NCI-H1048 (cell line): ENCODE measurements around the gene UNC79.

Source experiments
- DNase-seq: peaks from one replicate; lab custom pipeline; 2025; lab: John Stamatoyannopoulos, UW

UNC79 gene

DNA sequence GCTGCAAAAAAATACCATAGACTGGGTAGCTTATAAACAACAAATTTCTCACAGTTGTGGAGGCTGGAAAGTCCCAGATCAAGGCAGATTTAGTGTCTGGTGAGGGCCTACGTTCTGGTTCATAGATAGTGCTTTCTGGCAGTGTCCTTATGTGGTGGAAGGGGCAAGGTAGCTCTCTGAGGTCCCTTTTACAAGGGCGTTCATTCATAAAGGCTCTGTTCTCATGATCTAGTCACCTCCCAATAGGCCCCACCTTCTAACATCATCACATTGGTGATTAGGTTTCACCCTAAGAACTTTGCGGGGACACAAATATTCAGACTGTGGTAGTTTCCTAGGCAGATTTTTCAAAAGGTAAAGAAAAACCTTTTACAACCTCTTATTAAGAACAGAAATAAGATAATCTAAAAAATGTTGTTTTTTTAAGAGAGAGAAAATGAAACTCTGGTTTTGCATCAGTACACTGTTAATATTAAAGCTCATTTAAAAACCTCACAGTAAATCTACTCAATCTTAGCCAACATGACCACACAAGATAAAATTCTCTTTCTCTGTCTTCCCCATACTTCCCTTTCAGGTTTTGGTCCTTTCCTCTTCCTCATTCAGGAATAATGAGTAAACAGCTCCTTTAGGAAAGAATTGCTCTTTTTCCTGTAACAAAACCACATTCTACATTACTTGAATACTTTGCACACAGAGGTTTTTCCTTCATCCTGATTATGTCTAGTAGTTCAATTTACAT is 117.5 kb downstream of the UNC79 start:
- no peak for DNase-seq

DNA sequence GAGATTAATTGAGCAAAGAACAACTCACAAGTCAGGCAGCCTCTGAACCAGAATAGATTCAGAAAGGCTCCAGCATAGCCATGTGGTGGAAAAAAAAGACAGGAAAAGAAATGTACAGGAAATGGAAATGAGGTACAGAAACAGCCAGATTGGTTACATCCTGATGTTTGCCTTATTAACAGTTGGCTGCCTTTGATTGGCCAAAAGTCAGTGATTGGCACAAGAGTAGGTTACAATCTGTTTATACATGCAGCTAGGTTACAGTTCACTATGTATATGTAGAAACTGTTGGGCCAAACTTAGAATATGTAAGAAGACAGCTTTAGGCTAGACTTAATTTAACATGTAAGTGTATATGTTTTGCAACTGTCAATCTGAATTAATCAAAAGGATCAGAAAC is 118.9 kb downstream of the UNC79 start:
- no peak for DNase-seq

DNA sequence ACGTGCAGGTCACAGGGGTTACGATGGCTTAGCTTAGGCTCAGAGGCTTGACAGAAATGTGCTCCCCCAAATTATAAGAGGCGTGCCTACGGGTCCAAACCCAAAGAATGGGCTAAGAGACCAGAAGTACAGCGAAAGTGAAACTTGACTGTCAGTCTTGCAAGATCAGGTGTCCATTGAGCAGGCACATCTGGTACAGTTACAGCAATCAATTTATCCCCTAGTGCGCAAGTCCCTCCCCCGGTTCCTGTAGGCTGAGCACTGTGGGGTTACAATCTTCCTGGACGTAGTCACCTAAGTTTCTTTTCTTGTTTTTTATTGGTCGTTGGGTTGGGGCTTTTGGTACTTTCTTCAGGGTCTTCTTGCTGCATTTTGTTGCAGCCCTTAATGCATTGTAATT is 134.2 kb downstream of the UNC79 start:
- no peak for DNase-seq

DNA sequence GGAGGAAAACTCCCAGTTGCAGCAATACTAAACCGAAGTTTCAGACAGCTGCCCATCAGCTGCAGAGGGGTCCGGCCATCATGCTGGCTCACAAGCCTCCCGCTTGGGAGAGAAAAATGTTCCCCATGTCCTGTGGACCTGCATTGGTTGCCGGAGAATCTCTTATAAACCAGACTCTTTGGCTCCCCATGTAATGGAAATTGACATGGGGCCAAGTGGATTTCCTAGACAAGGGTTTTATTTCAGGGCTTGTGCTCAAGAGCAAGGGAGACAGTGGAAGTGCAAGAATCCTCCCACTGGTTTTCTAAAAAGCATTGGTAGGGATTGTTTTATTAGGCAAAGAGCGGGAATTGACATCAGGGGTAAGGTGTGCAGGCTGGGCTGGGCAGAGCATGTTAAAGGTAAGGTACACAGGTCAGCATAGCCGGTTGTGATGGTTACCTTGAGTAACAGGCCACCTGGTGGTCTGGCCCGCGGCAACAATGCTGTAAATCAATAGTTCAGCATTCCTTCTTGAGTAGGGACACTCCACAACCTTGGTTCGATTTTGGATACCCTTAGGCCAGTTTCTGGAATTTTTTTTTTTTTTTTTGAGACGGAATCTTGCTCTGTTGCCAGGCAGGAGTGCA is 135.4 kb downstream of the UNC79 start:
- DNase-seq = no peak

DNA sequence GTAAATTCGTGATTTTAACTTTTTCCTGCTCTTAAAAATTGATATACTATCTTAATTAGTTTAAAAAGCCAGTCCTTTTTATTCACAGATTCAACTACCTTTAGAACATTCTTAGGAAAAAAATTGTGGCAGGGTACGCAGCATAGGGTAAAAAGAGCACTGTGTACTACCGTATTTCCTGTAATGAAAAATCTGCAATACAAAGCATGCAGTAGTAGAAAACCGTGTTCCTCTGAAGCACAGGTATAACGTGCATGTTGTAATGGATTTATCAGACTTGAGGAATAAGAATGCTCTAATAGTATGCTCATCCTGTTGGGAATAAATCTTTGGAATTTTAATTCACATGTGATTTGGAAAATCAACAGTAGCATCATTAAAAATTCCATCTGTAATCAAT is 140.5 kb downstream of the UNC79 start:
- no peak for DNase-seq

DNA sequence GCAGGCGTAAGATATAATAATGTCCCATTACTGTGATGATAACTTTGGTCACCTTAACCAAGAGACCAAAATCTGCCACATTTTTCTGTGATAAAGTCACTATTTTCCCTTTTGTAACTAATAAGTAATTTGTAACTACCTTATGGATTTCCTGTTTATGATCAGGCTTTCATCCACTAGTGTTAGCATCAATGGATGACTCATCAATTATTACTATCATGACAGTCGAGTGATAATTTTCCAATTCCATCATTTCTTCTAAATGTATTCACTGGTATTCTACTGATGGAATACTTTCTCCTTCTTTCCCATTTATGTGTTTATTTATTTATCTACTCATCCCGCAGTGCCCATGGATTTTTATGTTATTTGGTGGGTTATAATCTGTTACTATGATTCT is 148.4 kb downstream of the UNC79 start:
- DNase-seq = no peak

DNA sequence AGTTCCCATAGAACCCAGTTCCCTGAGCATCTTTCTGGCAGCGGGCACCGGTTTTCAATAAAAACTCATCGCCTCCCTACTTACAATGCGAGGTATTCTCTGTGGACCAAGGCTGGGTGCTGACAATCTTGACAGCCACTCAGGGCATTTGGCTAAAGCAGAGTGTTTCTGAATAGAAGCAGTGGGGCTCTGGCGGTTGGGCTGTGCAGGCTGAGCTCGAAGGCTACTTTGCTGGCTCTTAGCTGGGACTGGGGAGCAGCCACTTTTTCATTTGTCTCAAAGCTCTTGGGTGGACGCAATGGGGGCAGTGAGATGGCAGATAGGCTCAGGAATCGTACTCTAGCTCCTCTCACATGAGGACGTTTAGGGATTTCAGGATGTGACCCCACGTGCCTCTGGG is 151.8 kb downstream of the UNC79 start:
- no peak for DNase-seq

DNA sequence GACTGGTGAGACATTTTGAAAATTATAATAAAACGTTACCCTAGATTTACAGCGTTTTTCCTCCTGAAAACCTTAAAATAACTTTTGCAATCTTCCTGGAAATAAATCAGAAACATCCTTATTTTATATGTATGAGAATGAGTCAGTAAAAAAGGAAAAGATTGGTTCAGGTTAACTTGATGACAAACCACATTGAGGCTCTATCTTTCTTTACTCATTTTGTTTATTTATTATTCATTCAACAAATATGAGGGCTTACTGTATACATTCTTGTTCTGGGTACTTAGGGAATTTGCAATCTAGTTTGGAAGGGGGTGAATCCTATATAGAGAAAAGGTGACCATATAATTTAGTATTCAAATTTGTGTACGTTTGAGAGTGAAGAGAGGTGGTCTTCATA is 156.6 kb downstream of the UNC79 start:
- DNase-seq = no peak

- no peak for DNase-seq
These were observed 160.8 kb downstream of the UNC79 start for GRCh38 chr14:93591506-93591905.

DNA sequence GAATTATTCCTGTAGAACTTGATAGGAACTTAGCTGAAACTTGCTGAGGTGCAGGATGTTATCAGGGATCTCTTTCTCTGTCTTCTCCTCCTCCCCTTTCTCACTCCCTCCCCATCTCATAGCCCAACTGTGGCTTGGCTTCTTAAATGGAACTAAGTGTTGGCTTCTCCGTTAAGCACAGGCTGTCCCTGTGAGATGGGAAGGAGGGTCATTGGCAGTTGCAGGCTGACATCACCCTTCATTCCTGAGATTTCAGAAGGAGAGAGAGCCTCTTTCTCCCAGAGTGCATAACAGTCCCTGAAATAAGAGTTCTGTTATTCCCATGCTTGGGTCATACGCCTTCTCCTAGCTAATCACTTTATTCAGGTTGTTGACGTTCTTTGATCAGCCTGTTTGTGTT is 162.0 kb downstream of the UNC79 start:
- DNase-seq = no peak

DNA sequence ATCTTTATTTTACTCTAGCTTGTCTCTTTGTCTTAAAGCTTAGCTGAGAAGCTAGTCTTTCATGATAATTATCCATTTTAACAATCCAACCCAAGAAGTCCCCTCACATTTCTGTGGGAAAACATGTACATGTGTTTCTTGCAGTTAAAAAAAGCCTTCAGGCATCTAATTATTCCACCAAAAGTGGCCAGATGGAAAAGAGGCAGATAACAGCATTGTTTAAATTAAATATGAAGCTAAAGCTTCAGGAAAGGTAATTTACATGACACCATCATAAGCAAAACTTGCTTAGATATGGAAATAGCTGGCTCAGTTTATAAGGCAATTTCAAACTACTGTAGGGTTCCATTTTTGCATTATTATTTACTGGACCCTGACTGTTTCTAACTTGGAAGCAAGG is 175.4 kb downstream of the UNC79 start:
- no peak for DNase-seq

GRCh38 chr14:93619176-93619793 is 188.5 kb downstream of the UNC79 start:
- DNase-seq = no peak

DNA sequence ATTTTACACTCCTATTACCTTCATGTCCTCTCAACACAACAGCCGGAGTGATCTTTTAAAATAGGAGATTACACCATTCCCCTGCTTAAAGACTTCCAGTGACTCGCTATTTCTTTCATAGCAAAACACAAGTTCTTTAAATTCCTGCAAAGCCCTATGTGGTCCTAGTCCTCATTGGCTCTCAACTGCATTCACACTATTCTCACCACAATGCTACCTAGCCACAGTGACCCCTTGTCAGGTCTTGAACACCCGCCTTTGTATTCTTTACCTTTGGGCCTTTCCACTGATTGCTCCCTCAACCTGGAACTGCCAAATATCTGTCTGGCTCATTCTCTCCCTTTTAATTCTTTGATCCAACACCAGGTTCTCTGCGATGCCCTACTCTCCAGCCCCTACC is 197.3 kb downstream of the UNC79 start:
- no peak for DNase-seq

- no peak for DNase-seq
These were observed 198.9 kb downstream of the UNC79 start for GRCh38 chr14:93629643-93630042.

DNA sequence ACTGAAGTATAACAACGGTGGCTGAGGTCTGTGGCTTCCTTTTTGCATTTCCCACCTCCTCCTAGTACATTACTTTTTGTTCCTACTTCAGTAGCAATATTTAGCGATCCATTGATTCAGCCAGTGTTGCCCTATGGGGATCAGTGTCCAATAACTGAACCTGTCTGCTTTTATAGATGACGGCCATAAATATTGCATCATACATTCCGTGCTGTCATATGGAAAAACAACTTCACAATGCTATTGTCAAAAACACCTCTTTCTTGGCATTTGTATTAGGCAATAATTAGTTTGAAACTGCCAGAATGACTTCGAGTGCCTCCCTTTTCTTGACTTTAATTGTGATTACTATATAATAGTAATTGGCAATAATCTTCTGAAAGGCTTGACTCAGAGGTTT is 208.1 kb downstream of the UNC79 start:
- no peak for DNase-seq

DNA sequence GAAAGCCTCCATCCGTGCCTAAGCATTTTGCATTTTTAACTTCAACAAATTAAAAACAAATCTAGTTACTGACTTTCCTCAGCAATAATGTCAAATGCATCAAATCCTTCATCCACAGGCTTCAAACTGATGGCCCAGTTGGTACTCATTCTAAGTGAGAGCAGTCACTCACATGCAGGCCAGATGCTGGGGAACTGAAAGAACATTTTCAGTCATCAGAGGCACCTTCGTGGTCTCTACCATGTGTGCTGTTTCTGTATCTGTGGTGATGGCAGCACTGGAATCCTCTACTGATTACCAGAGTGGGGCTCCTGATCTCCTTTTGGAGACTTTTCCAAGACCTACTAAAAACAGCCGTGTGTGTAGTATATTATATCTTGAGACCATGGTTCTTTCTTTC is 212.4 kb downstream of the UNC79 start:
- DNase-seq = no peak

DNA sequence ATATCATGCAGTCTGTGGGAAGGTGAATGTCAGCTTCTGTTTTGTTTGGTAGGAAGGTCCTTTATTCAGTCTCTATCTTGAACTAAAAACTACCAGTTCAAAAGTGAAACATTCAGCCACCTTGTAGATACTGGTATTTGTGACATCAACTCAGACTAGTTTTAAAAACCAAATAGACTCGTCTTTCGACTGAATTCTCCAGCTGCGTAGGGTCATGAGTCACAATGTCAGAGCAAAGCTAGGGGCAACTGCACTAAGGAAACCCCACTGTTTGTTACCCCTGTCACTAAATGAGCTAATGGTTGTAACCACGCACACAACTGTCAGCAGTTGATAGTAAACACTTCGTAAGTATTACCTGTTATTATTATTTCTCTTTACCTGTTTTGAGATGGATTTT is 212.9 kb downstream of the UNC79 start:
- DNase-seq = no peak

DNA sequence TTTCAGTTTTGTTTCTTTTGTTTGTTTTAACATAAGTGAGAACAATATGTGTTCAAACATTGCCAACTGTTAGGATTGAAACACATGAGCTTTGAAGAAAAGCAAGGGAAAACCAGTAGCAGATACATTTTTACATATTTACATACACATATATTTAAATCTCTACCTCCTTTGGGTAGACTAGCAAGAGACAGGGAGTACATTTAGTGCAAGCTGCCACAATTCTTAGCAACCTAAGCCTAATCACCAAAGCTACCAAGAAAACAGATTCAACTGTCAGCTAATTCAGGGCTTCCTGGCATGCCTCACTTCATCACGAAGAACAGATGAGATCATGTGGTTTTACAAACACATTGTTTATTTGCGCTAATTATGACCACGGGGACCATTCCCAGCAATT is 214.5 kb downstream of the UNC79 start:
- DNase-seq = no peak

- no peak for DNase-seq
These were observed 217.9 kb downstream of the UNC79 start for GRCh38 chr14:93648440-93649168.

DNA sequence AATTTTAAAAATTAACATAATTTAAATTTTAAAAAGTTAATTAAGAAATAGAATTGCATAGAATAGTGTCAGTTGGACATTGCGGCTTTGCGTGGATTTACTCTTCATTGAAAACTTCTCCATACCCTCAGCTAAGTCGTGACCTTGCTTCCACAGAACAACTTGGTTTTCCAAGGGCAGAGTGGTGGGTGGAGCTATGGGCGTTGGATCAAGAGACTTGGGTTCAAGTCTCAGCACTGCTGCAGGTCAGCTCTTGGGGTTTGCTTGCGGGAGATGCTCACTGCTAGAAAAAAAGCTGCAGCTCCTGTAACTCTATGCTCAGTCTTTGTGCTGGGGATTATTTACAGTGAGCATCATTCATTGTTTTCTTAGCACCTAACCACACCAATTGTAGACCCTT is 223.9 kb downstream of the UNC79 start:
- no peak for DNase-seq

- DNase-seq = peak; percentile 36
These were observed 224.5 kb downstream of the UNC79 start for GRCh38 chr14:93655078-93655750.

DNA sequence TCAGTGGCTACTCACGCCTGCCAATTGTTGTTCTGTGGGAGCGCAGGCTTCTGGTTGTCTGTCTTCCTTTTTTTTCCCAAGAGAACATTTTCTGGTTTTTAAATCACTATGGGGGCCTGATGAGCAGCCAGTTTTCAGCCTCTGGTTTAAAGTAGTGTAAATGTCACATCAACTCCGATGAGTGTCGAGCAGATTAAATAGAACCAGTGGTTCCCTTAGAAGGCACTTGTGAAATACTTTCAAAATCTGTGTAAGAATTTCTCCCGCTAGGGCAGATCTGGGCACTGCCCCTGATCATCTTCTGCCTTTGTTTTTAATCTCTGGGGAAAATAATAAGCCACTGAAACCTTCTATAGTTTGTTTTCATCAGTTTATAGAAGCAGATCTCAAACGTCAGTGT is 227.1 kb downstream of the UNC79 start:
- DNase-seq = no peak
